Activated CD8-positive, alpha-beta memory T cell treated with anti-CD3 and anti-CD28 coated beads for 24 hours (primary cell): ENCODE measurements around the gene COMT.
"Not testable (repeated sequence)": the region's sequence is repeated elsewhere in the genome, so short reads cannot be mapped to it uniquely, and the experiment has no call there.

ENCODE experiments used
- DNase-seq: peaks from one replicate; pipeline ENCODE4 v3.0.0-alpha.2; 2020

The COMT gene

GRCh38 chr22:19909350-19910179 is 32.0 kb upstream of the COMT start:
- peak; percentile 92 for DNase-seq

- no peak for DNase-seq
These were observed 31.3 kb upstream of the COMT start for GRCh38 chr22:19910180-19910744.

GRCh38 chr22:19911540-19912270 is 29.9 kb upstream of the COMT start:
- DNase-seq = no peak

GRCh38 chr22:19912271-19912999 is 29.1 kb upstream of the COMT start:
- no peak for DNase-seq

- no peak for DNase-seq
These were observed 28.1 kb upstream of the COMT start for GRCh38 chr22:19913337-19913936.

GRCh38 chr22:19914201-19914943 is 27.2 kb upstream of the COMT start:
- DNase-seq = no peak

GRCh38 chr22:19915287-19915954 is 26.2 kb upstream of the COMT start:
- DNase-seq = no peak

- DNase-seq = no peak
These were observed 25.6 kb upstream of the COMT start for GRCh38 chr22:19916006-19916405.

GRCh38 chr22:19916941-19917340 is 24.6 kb upstream of the COMT start:
- DNase-seq = no peak

- DNase-seq = no peak
These were observed 24.0 kb upstream of the COMT start for GRCh38 chr22:19917389-19918138.

- no peak for DNase-seq
These were observed 23.1 kb upstream of the COMT start for GRCh38 chr22:19918332-19919106.

- DNase-seq = no peak
These were observed 21.7 kb upstream of the COMT start for GRCh38 chr22:19919701-19920363.

GRCh38 chr22:19921544-19922081 is 20.0 kb upstream of the COMT start:
- no peak for DNase-seq

- DNase-seq = no peak
These were observed 17.6 kb upstream of the COMT start for GRCh38 chr22:19923914-19924513.

GRCh38 chr22:19926028-19926427 is 15.5 kb upstream of the COMT start:
- not testable (repeated sequence) for DNase-seq

GRCh38 chr22:19927696-19928095 is 13.9 kb upstream of the COMT start:
- no peak for DNase-seq

- no peak for DNase-seq
These were observed 13.4 kb upstream of the COMT start for GRCh38 chr22:19928207-19928606.
